HG02970 (cell line): ENCODE measurements around the gene YBEY.
A peak's percentile ranks its signal among the peaks of the same experiment; 100 is the strongest.
"Not testable (repeated sequence)": the region's sequence is repeated elsewhere in the genome, so short reads cannot be mapped to it uniquely, and the experiment has no call there.

Experiments used
- ATAC-seq: cut with Tn5 transposase; IDR thresholded peaks from one replicate; pipeline ENCODE4 v1.9.1; 2021; ENCODE audit warnings: mild to moderate bottlenecking, moderate library complexity, moderate number of reproducible peaks; ENCODE audit not compliant: unreplicated experiment, low FRiP score

YBEY gene

GRCh38 chr21:46285761-46286647 lies at the start of gene YBEY:
Gene YBEY, plus strand, starts transcription at chr21:46286342. Its CDS starts 572 bp downstream, at chr21:46286914.
- peak; percentile 74 for ATAC-seq

GRCh38 chr21:46237474-46237873 lies 48.7 kb upstream of the YBEY start:
- no peak for ATAC-seq

GRCh38 chr21:46239817-46240325 lies 46.3 kb upstream of the YBEY start:
- no peak for ATAC-seq

GRCh38 chr21:46241577-46241976 lies 44.6 kb upstream of the YBEY start:
- not testable (repeated sequence) for ATAC-seq

GRCh38 chr21:46243325-46243724 lies 42.8 kb upstream of the YBEY start:
- no peak for ATAC-seq

- no peak for ATAC-seq
These were observed 42.2 kb upstream of the YBEY start for GRCh38 chr21:46243960-46244361.

- no peak for ATAC-seq
These were observed 41.5 kb upstream of the YBEY start for GRCh38 chr21:46244602-46245001.

- no peak for ATAC-seq
These were observed 40.8 kb upstream of the YBEY start for GRCh38 chr21:46245213-46245915.

- ATAC-seq = no peak
These were observed 39.8 kb upstream of the YBEY start for GRCh38 chr21:46246345-46246744.

- ATAC-seq = no peak
These were observed 38.3 kb upstream of the YBEY start for GRCh38 chr21:46247699-46248421.

GRCh38 chr21:46248422-46248782 lies 37.7 kb upstream of the YBEY start:
- no peak for ATAC-seq

GRCh38 chr21:46248827-46249226 lies 37.3 kb upstream of the YBEY start:
- no peak for ATAC-seq

GRCh38 chr21:46250146-46250725 lies 35.9 kb upstream of the YBEY start:
- no peak for ATAC-seq

- ATAC-seq = no peak
These were observed 33.3 kb upstream of the YBEY start for GRCh38 chr21:46252840-46253239.

- ATAC-seq = peak; percentile 54
These were observed 32.5 kb upstream of the YBEY start for GRCh38 chr21:46253610-46254124.

- no peak for ATAC-seq
These were observed 31.8 kb upstream of the YBEY start for GRCh38 chr21:46254208-46254975.

- ATAC-seq = no peak
These were observed 31.0 kb upstream of the YBEY start for GRCh38 chr21:46255166-46255565.

GRCh38 chr21:46255758-46256337 lies 30.3 kb upstream of the YBEY start:
- ATAC-seq = no peak

GRCh38 chr21:46256501-46256994 lies 29.6 kb upstream of the YBEY start:
- no peak for ATAC-seq
